ENCODE data around the gene ITGAE. TPM values are rescaled to one million over a fixed set of nuclear protein-coding genes. Genes with fewer than 3 reads are reported as not detected.

ITGAE gene
- total RNA-seq, 4 donors from 2014 or later: 19.8 to 48.3 (median 30.8) TPM

GRCh38 chr17:3798273-3799180 is 2.5 kb downstream of the ITGAE start:
- TF ChIP-seq CTCF (IDR thresholded peaks at IDR 0.05; ENCODE audit: low read depth): no peak

- TF ChIP-seq CTCF (IDR thresholded peaks at IDR 0.05; ENCODE audit: low read depth): no peak
Observed at GRCh38 chr17:3796822-3797170, 4.2 kb downstream of the ITGAE start.

GRCh38 chr17:3796110-3796821 is 4.7 kb downstream of the ITGAE start:
- no peak for TF ChIP-seq CTCF (IDR thresholded peaks at IDR 0.05; ENCODE audit: low read depth)

- TF ChIP-seq CTCF (IDR thresholded peaks at IDR 0.05; ENCODE audit: low read depth): no peak
Observed at GRCh38 chr17:3795390-3796102, 5.4 kb downstream of the ITGAE start.

- no peak for TF ChIP-seq CTCF (IDR thresholded peaks at IDR 0.05; ENCODE audit: low read depth)
Observed at GRCh38 chr17:3794557-3795389, 6.2 kb downstream of the ITGAE start.

- no peak for TF ChIP-seq CTCF (IDR thresholded peaks at IDR 0.05; ENCODE audit: low read depth)
Observed at GRCh38 chr17:3792481-3792880, 8.5 kb downstream of the ITGAE start.

Measured in subcutaneous adipose tissue (tissue), 4 donors.